Liver (tissue), 9 donors: ENCODE results near the gene RNF145. TPM values are rescaled to one million over a fixed set of nuclear protein-coding genes. Genes with fewer than 3 reads are reported as not detected.
A peak's percentile ranks its signal among the peaks of the same experiment; 100 is the strongest.

Experiments
- DNase-seq: peaks from one replicate; pipeline ENCODE4 v3.0.0-alpha.2; 2017; ENCODE audit warnings: low spot score
- H3K27ac ChIP-seq, 2 donors: one replicate each; pipeline ENCODE4 v1.7.0; 2013; ENCODE audit warnings: inconsistent platforms in 2 of 2, low read length in 2 of 2, control low read depth in 1 of 2, low read depth in 1 of 2, mild to moderate bottlenecking in 1 of 2
- H3K27me3 ChIP-seq, 4 donors: one replicate each; pipeline versions ENCODE4 v1.6.1 to v1.7.0; 2013; ENCODE audit warnings: low read length in 3 of 4, inconsistent platforms in 1 of 4, mild to moderate bottlenecking in 1 of 4, moderate library complexity in 1 of 4; ENCODE audit not compliant: control insufficient read depth in 4 of 4, insufficient read depth in 4 of 4
- H3K36me3 ChIP-seq, 4 donors: one replicate each; pipeline versions ENCODE4 v1.6.1 to v1.7.0; 2013; ENCODE audit warnings: low read length in 3 of 4, mild to moderate bottlenecking in 3 of 4, low read depth in 1 of 4, moderate library complexity in 1 of 4; ENCODE audit not compliant: control insufficient read depth in 4 of 4, insufficient read depth in 3 of 4
- H3K4me1 ChIP-seq, 4 donors: one replicate each; pipeline versions ENCODE4 v1.6.1 to v1.7.0; 2013; ENCODE audit warnings: low read length in 3 of 4, mild to moderate bottlenecking in 3 of 4, moderate library complexity in 1 of 4; ENCODE audit not compliant: control insufficient read depth in 4 of 4, insufficient read depth in 4 of 4
- H3K4me3 ChIP-seq, 3 donors: one replicate each; pipeline versions ENCODE4 v1.6.1 to v1.7.0; 2013; ENCODE audit warnings: low read length in 3 of 3, control low read depth in 1 of 3, low read depth in 1 of 3, mild to moderate bottlenecking in 1 of 3
- H3K9ac ChIP-seq, 2 donors: one replicate each; pipeline ENCODE4 v1.7.0; 2013; ENCODE audit warnings: low read length in 2 of 2, mild to moderate bottlenecking in 2 of 2, moderate library complexity in 2 of 2, control low read depth in 1 of 2, low read depth in 1 of 2
- H3K9me3 ChIP-seq, 4 donors: one replicate each; pipeline versions ENCODE4 v1.6.1 to v1.7.0; 2013; ENCODE audit warnings: low read length in 3 of 4; ENCODE audit not compliant: control insufficient read depth in 4 of 4
- CTCF ChIP-seq: fragments of 150-350 bp; IDR thresholded peaks from 2 replicates; pipeline ENCODE4 v1.5.1; 2017; ENCODE audit warnings: improper control_type of control experiment, low read depth, low read length; ENCODE audit not compliant: missing input control
- FOXA1 ChIP-seq: IDR thresholded peaks from 2 replicates; pipeline ENCODE4 v1.6.1; 2016; ENCODE audit warnings: antibody characterized with exemption
- FOXA2 ChIP-seq: IDR thresholded peaks from 2 replicates; pipeline ENCODE4 v1.6.1; 2016; ENCODE audit warnings: antibody characterized with exemption
- GABPA ChIP-seq, 2 donors: IDR thresholded peaks in 1 of 2; conservative IDR thresholded peaks in 1 of 2; 2 replicates each; pipeline ENCODE4 v1.6.1; 2016; ENCODE audit warnings: antibody characterized with exemption in 2 of 2, mild to moderate bottlenecking in 1 of 2, moderate library complexity in 1 of 2
- HNF4A ChIP-seq, 2 donors: conservative IDR thresholded peaks; 2 replicates each; pipeline ENCODE4 v1.6.1; 2016; ENCODE audit warnings: antibody characterized with exemption in 2 of 2, mild to moderate bottlenecking in 2 of 2
- HNF4G ChIP-seq: IDR thresholded peaks from 2 replicates; pipeline ENCODE4 v1.6.1; 2016; ENCODE audit warnings: antibody characterized with exemption
- JUND ChIP-seq, 2 donors: IDR thresholded peaks; 2 replicates each; pipeline ENCODE4 v1.6.1; 2016; ENCODE audit warnings: antibody characterized with exemption in 2 of 2
- MAX ChIP-seq: IDR thresholded peaks from 2 replicates; pipeline ENCODE4 v1.6.1; 2016; ENCODE audit warnings: antibody characterized with exemption
- NR2F2 ChIP-seq: IDR thresholded peaks from 2 replicates; pipeline ENCODE4 v1.6.1; 2016; ENCODE audit warnings: antibody characterized with exemption
- RAD21 ChIP-seq, 2 donors: IDR thresholded peaks; 2 replicates each; pipeline ENCODE4 v1.6.1; 2016; ENCODE audit warnings: antibody characterized with exemption in 2 of 2, mild to moderate bottlenecking in 2 of 2
- RXRA ChIP-seq, 2 donors: IDR thresholded peaks; 2 replicates each; pipeline ENCODE4 v1.6.1; 2017 to 2018; ENCODE audit warnings: antibody characterized with exemption in 2 of 2, mild to moderate bottlenecking in 1 of 2
- SP1 ChIP-seq: IDR thresholded peaks from 2 replicates; pipeline ENCODE4 v1.6.1; 2018; ENCODE audit warnings: antibody characterized with exemption, mild to moderate bottlenecking
- YY1 ChIP-seq: IDR thresholded peaks from 2 replicates; pipeline ENCODE4 v1.6.1; 2016; ENCODE audit warnings: antibody characterized with exemption, mild to moderate bottlenecking
- WGBS: extraction: QIAGEN DNeasy Blood & Tissue Kit; methylation state at CpG from one replicate; pipeline ENCODE4 v1.1.7; 2013; 5-methylcytosine and 5-hydroxymethylcytosine counted together
- polyA plus RNA-seq, 2 donors: library from polyadenylated mRNA; stranded (reverse) in 1 of 2; unstranded in 1 of 2; fragments of 200-250 nt in 1 of 2; fragments of >200 nt in 1 of 2; fragmentation: Nextera tagmentation in 1 of 2; extraction: Ambion mirVana in 1 of 2; gene quantifications; one replicate each; pipeline versions ENCODE4 v1.2.1 to v1.2.3, GENCODE V29; 2013 to 2015
- total RNA-seq, 2 donors: library from RNA; depleted of rRNA; stranded (reverse); fragments of >200 nt; gene quantifications; one replicate each; pipeline ENCODE4 v1.2.3, GENCODE V29; 2014
- TF ChIP-seq, protein P1 (sequence below): IDR thresholded peaks from 2 replicates; pipeline ENCODE4 v1.6.1; 2016; ENCODE audit warnings: antibody characterized with exemption, mild to moderate bottlenecking
- TF ChIP-seq, protein P2 (sequence below): IDR thresholded peaks from 2 replicates; pipeline ENCODE4 v1.6.1; 2016; ENCODE audit warnings: antibody characterized with exemption
- TF ChIP-seq, protein P3 (sequence below): IDR thresholded peaks from 2 replicates; pipeline ENCODE4 v1.6.1; 2016; ENCODE audit warnings: antibody characterized with exemption
- donor health status: healthy.
- donor health status: healthy.
- donor health status: healthy.
- donor health status: healthy.
- donor health status: healthy.

RNF145 gene
- total and polyA plus RNA-seq, 4 donors, result 2.9 to 34.6 (median 11.7) TPM

DNA sequence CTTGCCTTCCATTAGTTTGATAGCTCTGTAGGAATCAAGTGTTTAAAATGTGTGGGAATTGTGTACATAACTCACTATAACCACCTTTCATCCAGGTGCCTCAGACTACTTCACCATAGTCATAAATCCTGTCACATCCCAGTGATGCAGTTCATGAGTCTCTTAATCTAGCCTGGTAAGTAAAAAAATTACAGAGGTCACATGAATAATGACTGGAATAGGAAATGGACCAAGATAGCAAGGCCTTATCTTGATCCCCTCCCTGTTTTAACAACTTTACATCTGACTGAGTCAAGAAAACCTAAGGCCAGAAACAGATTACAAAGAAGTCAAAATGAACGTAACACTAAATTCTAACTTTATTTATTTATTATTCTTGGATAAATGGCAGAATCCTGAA, 1.5 kb upstream of the RNF145 start:
- Histone ChIP-seq H3K9ac (no peak overlapping the region), H3K9me3 (no peaks in the 10 kb centered on the region), H3K27ac (no peak overlapping the region), H3K36me3 (no peaks in the 10 kb centered on the region), H3K27me3 (no peaks in the 10 kb centered on the region), H3K4me1 (peaks cover 2 to 20% (median 13%) of the 10 kb centered on the region in 4 donors), H3K4me3 (no peak overlapping the region)
- no peak for DNase-seq
- TF ChIP-seq GABPA (IDR thresholded peaks at IDR 0.05 in 1 of 2, conservative IDR thresholded peaks at IDR 0.05 in 1 of 2) (no peak), HNF4G (no peak), CTCF (no peak), JUND (IDR thresholded peaks at IDR 0.05) (no peak), RAD21 (IDR thresholded peaks at IDR 0.05) (no peak), NR2F2 (no peak), FOXA1 (no peak), FOXA2 (no peak), SP1 (no peak), YY1 (no peak), RXRA (IDR thresholded peaks at IDR 0.05) (no peak), MAX (no peak), HNF4A (conservative IDR thresholded peaks at IDR 0.05) (no peak)
- TF ChIP-seq, protein P1, sequence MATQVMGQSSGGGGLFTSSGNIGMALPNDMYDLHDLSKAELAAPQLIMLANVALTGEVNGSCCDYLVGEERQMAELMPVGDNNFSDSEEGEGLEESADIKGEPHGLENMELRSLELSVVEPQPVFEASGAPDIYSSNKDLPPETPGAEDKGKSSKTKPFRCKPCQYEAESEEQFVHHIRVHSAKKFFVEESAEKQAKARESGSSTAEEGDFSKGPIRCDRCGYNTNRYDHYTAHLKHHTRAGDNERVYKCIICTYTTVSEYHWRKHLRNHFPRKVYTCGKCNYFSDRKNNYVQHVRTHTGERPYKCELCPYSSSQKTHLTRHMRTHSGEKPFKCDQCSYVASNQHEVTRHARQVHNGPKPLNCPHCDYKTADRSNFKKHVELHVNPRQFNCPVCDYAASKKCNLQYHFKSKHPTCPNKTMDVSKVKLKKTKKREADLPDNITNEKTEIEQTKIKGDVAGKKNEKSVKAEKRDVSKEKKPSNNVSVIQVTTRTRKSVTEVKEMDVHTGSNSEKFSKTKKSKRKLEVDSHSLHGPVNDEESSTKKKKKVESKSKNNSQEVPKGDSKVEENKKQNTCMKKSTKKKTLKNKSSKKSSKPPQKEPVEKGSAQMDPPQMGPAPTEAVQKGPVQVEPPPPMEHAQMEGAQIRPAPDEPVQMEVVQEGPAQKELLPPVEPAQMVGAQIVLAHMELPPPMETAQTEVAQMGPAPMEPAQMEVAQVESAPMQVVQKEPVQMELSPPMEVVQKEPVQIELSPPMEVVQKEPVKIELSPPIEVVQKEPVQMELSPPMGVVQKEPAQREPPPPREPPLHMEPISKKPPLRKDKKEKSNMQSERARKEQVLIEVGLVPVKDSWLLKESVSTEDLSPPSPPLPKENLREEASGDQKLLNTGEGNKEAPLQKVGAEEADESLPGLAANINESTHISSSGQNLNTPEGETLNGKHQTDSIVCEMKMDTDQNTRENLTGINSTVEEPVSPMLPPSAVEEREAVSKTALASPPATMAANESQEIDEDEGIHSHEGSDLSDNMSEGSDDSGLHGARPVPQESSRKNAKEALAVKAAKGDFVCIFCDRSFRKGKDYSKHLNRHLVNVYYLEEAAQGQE, result no peak
- TF ChIP-seq, protein P2, sequence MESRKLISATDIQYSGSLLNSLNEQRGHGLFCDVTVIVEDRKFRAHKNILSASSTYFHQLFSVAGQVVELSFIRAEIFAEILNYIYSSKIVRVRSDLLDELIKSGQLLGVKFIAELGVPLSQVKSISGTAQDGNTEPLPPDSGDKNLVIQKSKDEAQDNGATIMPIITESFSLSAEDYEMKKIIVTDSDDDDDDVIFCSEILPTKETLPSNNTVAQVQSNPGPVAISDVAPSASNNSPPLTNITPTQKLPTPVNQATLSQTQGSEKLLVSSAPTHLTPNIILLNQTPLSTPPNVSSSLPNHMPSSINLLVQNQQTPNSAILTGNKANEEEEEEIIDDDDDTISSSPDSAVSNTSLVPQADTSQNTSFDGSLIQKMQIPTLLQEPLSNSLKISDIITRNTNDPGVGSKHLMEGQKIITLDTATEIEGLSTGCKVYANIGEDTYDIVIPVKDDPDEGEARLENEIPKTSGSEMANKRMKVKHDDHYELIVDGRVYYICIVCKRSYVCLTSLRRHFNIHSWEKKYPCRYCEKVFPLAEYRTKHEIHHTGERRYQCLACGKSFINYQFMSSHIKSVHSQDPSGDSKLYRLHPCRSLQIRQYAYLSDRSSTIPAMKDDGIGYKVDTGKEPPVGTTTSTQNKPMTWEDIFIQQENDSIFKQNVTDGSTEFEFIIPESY, result no peak
- TF ChIP-seq, protein P3, sequence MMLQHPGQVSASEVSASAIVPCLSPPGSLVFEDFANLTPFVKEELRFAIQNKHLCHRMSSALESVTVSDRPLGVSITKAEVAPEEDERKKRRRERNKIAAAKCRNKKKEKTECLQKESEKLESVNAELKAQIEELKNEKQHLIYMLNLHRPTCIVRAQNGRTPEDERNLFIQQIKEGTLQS, result no peak
- 89% methylated on average over 1 of the region's 1 CpG for WGBS

DNA sequence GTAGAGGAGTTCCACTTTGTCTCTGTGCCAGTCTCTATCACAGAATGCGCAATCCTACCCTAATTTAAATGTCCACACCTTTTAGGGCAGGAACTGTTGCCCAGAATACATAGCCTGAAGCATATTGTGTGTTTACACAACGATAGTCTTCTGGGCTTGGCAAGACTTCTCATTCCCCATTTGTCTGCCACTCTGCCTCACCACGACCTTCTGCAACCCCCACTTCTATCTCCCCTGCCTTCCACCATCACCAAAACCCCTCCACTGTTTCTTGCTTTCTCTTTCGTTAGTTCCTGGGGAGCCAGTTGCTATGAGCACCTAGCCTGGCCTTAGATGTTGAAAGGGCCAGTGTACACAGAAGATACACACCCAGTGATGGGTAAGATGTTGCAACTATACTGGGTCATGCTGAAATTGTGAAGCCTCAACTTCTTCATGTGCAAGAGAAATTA, 883 bp upstream of the RNF145 start:
- Histone ChIP-seq H3K4me3 (no peak overlapping the region), H3K9me3 (no peaks in the 10 kb centered on the region), H3K9ac (no peak overlapping the region), H3K27ac (peak overlapping the region in 1 of 2 donors; percentile 72), H3K27me3 (no peaks in the 10 kb centered on the region), H3K36me3 (no peaks in the 10 kb centered on the region), H3K4me1 (peaks cover 2 to 20% (median 13%) of the 10 kb centered on the region in 4 donors)
- WGBS, result 58% methylated on average over 4 of the region's 4 CpGs
- TF ChIP-seq RXRA (IDR thresholded peaks at IDR 0.05), result peak in 1 of 2 donors; percentile 3
- TF ChIP-seq FOXA1, result peak; percentile 44
- no peak for TF ChIP-seq YY1
- TF ChIP-seq SP1, result peak; percentile 9
- TF ChIP-seq FOXA2, result peak; percentile 47
- TF ChIP-seq, protein P3, result no peak
- no peak for DNase-seq
